GM12878 (cell line): ENCODE results near the gene ATL1. TPM values are rescaled to one million over a fixed set of nuclear protein-coding genes. Genes with fewer than 3 reads are reported as not detected.

Experiments used
- ATAC-seq: fragments of 200-7000 bp; cut with Tn5 transposase; 3 replicates; pipeline ENCODE4 v1.9.1; 2020; ENCODE audit warnings: mild to moderate bottlenecking, moderate library complexity
- BruUV-seq: library from RNA; stranded (reverse); fragments of 400-500 nt; replicated peaks from 2 replicates; lab custom pipeline; 2021; lab: Mats Ljungman, UMichigan
- CTCF ChIA-PET: fragments of 300-600 bp; sonication (Branson Sonifier 250); formaldehyde crosslinking; extraction: SDS; loops from one replicate; lab custom pipeline; 2021; ENCODE audit warnings: inconsistent platforms; lab: Yijun Ruan, JAX
- POLR2A ChIA-PET: fragments of 350-600 bp; formaldehyde crosslinking; extraction: SDS; loops from one replicate; lab custom pipeline; 2021; ENCODE audit warnings: inconsistent platforms; lab: Charles Lee
- RAD21 ChIA-PET: fragments of 300-600 bp; sonication (Branson Sonifier 250); formaldehyde crosslinking; loops from one replicate; lab custom pipeline; 2023; ENCODE audit warnings: antibody characterized with exemption; ENCODE audit not compliant: unreplicated experiment; lab: Charles Lee
- SMC1A ChIA-PET: fragments of 300-600 bp; sonication (Branson Sonifier 250); formaldehyde crosslinking; loops from one replicate; lab custom pipeline; 2023; ENCODE audit not compliant: unreplicated experiment, uncharacterized antibody; lab: Charles Lee
- DNase-seq: peaks from one replicate; pipeline ENCODE4 v3.0.0-alpha.2; 2011; ENCODE audit warnings: low read depth, low spot score
- FAIRE-seq: peaks from 3 replicates; lab custom pipeline; 2011; peaks lifted over from hg19 to GRCh38; lab: Jason Lieb, UNC
- H2AFZ ChIP-seq: 2 replicates; pipeline ENCODE4 v1.6.0; 2011; ENCODE audit warnings: low read depth, low read length, control low read depth; ENCODE audit not compliant: control insufficient read depth
- H3K27ac ChIP-seq: 2 replicates; pipeline ENCODE4 v1.5.1; 2011; ENCODE audit warnings: control low read depth; ENCODE audit not compliant: control insufficient read depth, insufficient read depth
- H3K27me3 ChIP-seq, 2 experiments: replicated peaks in 1 of 2; 2 replicates each; pipeline versions ENCODE4 v1.6.0 to v1.6.1; 2011; ENCODE audit warnings: low read length in 1 of 2; ENCODE audit not compliant: control insufficient read depth in 2 of 2, insufficient read depth in 2 of 2
- H3K36me3 ChIP-seq, 2 experiments: 2 replicates each; pipeline ENCODE4 v1.5.1; 2011; ENCODE audit warnings: low read length in 1 of 2; ENCODE audit not compliant: control insufficient read depth in 2 of 2, insufficient read depth in 2 of 2
- H3K4me1 ChIP-seq: 2 replicates; pipeline ENCODE4 v1.6.1; 2011; ENCODE audit warnings: mild to moderate bottlenecking, low read length, moderate library complexity, mixed read lengths; ENCODE audit not compliant: control insufficient read depth, insufficient read depth
- H3K4me2 ChIP-seq: 2 replicates; pipeline ENCODE4 v1.6.0; 2011; ENCODE audit warnings: control low read depth; ENCODE audit not compliant: control insufficient read depth, insufficient read depth
- H3K4me3 ChIP-seq: fragments of 200-600 bp; sonication (generic); 2 replicates; pipeline ENCODE4 v1.5.1; 2016
- H3K79me2 ChIP-seq: 2 replicates; pipeline ENCODE4 v1.6.0; 2011; ENCODE audit warnings: low read length; ENCODE audit not compliant: control insufficient read depth, insufficient read depth
- H3K9ac ChIP-seq: 2 replicates; pipeline ENCODE4 v1.8.0; 2011; ENCODE audit warnings: low read length, control low read depth, mixed read lengths; ENCODE audit not compliant: control insufficient read depth, insufficient read depth
- H3K9me3 ChIP-seq: replicated peaks from 3 replicates; pipeline ENCODE4 v1.5.1; 2011; ENCODE audit warnings: mild to moderate bottlenecking, low read length; ENCODE audit not compliant: control insufficient read depth, insufficient read depth
- H4K20me1 ChIP-seq: 2 replicates; pipeline ENCODE4 v1.6.0; 2011; ENCODE audit not compliant: control insufficient read depth, insufficient read depth
- CBX3 ChIP-seq: fragments of 200-600 bp; sonication (generic); IDR thresholded peaks from 2 replicates; pipeline ENCODE4 v1.6.1; 2016; ENCODE audit warnings: low read depth, borderline replicate concordance
- CEBPB ChIP-seq, 2 experiments: fragments of 150-350 bp in 1 of 2; IDR thresholded peaks; 2 replicates each; pipeline ENCODE4 v1.6.1; 2012 to 2014; ENCODE audit warnings: low read depth in 2 of 2, low read length in 2 of 2, borderline replicate concordance in 1 of 2, inconsistent platforms in 1 of 2
- HDAC2 ChIP-seq: fragments of 200-600 bp; sonication (generic); IDR thresholded peaks from 2 replicates; pipeline ENCODE4 v1.6.1; 2017
- NFXL1 ChIP-seq: fragments of 450-650 bp; IDR thresholded peaks from 2 replicates; pipeline ENCODE4 v1.6.1; 2017; ENCODE audit warnings: antibody characterized with exemption, mild to moderate bottlenecking, borderline replicate concordance
- PML ChIP-seq: IDR thresholded peaks from 2 replicates; pipeline ENCODE4 v1.6.1; 2012; ENCODE audit warnings: low read length, inconsistent platforms
- RAD21 ChIP-seq: IDR thresholded peaks from 2 replicates; pipeline ENCODE4 v1.6.1; 2011; ENCODE audit warnings: mild to moderate bottlenecking, low read depth, low read length, moderate library complexity; ENCODE audit not compliant: insufficient read depth
- RB1 ChIP-seq: fragments of 450-650 bp; formaldehyde crosslinking; IDR thresholded peaks from 2 replicates; pipeline ENCODE4 v1.6.1; 2017; ENCODE audit warnings: mild to moderate bottlenecking, borderline replicate concordance
- SMC3 ChIP-seq: IDR thresholded peaks from 2 replicates; pipeline ENCODE4 v1.6.1; 2011; ENCODE audit warnings: low read length, improper control_type of control experiment, borderline replicate concordance
- SP1 ChIP-seq: IDR thresholded peaks from one replicate; pipeline ENCODE4 v1.6.1; 2011; ENCODE audit warnings: low read depth, low read length
- TARDBP ChIP-seq: IDR thresholded peaks from 2 replicates; pipeline ENCODE4 v1.6.1; 2016; ENCODE audit warnings: borderline replicate concordance
- YBX1 ChIP-seq: fragments of 450-650 bp; IDR thresholded peaks from 2 replicates; pipeline ENCODE4 v1.6.1; 2016; ENCODE audit warnings: antibody characterized with exemption
- ZNF384 ChIP-seq: IDR thresholded peaks from 2 replicates; pipeline ENCODE4 v1.6.1; 2012; ENCODE audit warnings: low read depth, mild to moderate bottlenecking, low read length, improper control_type of control experiment, borderline replicate concordance
- WGBS: methylation state at CpG from one replicate; pipeline ENCODE4 v1.1.6; 2016; ENCODE audit warnings: low lambda C conversion rate; ENCODE audit not compliant: insufficient replicate concordance, insufficient coverage; ENCODE audit errors: missing lambda C conversion rate; 5-methylcytosine and 5-hydroxymethylcytosine counted together
- in situ Hi-C: fragments of 300-500 bp; cut with MboI; formaldehyde crosslinking; loops from 9 replicates; pipeline ENCODE4 v1.14.3; 2018; ENCODE audit warnings: mixed read lengths
- intact Hi-C: fragments of 100-400 bp; cut with micrococcal nuclease; formaldehyde crosslinking; loops from one replicate; pipeline ENCODE4 v1.14.2; 2022; ENCODE audit not compliant: unreplicated experiment
- polyA plus RNA-seq, 11 experiments: library from polyadenylated mRNA; depleted of rRNA in 4 of 11; unstranded in 6 of 11; stranded (reverse) in 5 of 11; fragments of >200 nt; fragmentation: Nextera tagmentation in 4 of 11; fragmentation: Illumina TruSeq in 1 of 11; extraction: Ambion mirVana in 4 of 11; extraction: Trizol in 1 of 11; gene quantifications; 1 replicate in 1 of 11; 2 replicates in 10 of 11; pipeline versions ENCODE4 v1.2.1 to v1.2.3, GENCODE V29; 2011 to 2016; ENCODE audit warnings: inconsistent platforms in 2 of 11, missing spikeins in 2 of 11, low read depth in 1 of 11
- total RNA-seq, 4 experiments: library from RNA; depleted of rRNA in 3 of 4; stranded (reverse); fragments of >200 nt in 3 of 4; fragmentation: Illumina TruSeq in 1 of 4; extraction: Trizol in 1 of 4; gene quantifications; 2 replicates each; pipeline versions ENCODE4 v1.2.1 to v1.2.3, GENCODE V29; 2013 to 2021
- TF ChIP-seq, protein P1 (sequence below): IDR thresholded peaks from 2 replicates; pipeline ENCODE4 v1.6.1; 2012; ENCODE audit warnings: improper control_type of control experiment, low read depth, low read length; ENCODE audit not compliant: insufficient replicate concordance
- TF ChIP-seq, protein P2 (sequence below): fragments of 450-650 bp; IDR thresholded peaks from 2 replicates; pipeline ENCODE4 v1.6.1; 2016; ENCODE audit warnings: mild to moderate bottlenecking

The ATL1 gene
- total and polyA plus RNA-seq, 10 of the 15 experiments (the other 5 are each of a cell fraction or from before 2014, with no cell fraction given): 0.11 to 1.2 (median 0.58) TPM; not detected in 1

DNA sequence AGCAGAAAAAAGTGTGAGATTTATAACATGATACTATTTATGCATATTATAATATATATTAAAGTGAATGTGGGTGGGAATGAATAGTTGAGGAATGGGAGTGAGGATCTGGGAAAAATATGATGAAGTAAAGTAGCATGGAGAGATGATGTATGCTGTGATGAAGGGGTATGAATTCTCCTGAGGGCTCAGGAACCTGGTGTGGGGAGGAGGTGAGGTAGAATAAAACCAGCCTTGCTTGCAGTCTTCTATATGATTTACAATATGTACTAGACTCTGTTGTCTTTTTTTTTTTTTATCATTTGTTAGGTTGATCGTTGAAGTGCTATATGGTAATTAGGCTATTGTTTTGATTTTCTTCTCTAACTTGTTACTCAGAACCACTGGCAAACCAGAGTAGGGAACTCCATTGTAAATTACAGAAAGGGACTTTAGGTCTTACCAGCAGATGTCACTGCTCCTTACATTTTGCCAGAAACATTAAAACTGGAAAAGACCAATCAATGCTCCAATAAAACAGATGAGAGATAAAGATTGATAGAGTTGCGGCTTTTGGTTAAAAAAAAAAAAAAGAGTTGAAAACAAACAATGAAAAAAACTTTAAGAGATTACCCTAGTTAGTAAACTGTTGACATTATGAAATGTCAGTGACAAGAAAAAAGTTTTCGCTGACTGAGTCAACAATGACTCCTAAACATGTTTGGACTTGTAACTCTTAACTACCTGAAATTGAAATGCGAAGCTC, 39.9 kb downstream of the ATL1 start:
- DNase-seq (no peak), FAIRE-seq (peak; percentile 65), ATAC-seq (peak; percentile 76)
- intact Hi-C loops (loop anchor here (1.0 to 2.0 kb wide), 3 partner anchors 114 to 261 kb away; no protein-coding TSS in a partner anchor), in situ Hi-C loops (loop anchor here (5.0 to 25.0 kb wide), 2 partner anchors 172 to 262 kb away; partner anchors contain the start of gene ABHD12B)
- no peak overlapping the region for H2AFZ ChIP-seq
- ChIA-PET POLR2A (interaction anchor here (1.5 kb wide), 1 partner anchor 259 kb away, joined by 5 read pairs; no protein-coding TSS in a partner anchor), RAD21 (interaction anchor here (0.6 to 2.9 kb wide), 19 partner anchors 17 to 303 kb away, joined by 3 to 62 read pairs (median 7); no protein-coding TSS in a partner anchor), CTCF (interaction anchor here (0.6 to 3.1 kb wide), 35 partner anchors 8 to 334 kb away, joined by 3 to 120 read pairs (median 5); no protein-coding TSS in a partner anchor), SMC1A (interaction anchor here (0.6 to 3.1 kb wide), 26 partner anchors 8 to 1043 kb away, joined by 3 to 53 read pairs (median 4); no protein-coding TSS in a partner anchor)
- no peaks in the 10 kb centered on the region for H3K4me1 ChIP-seq
- H3K9me3 ChIP-seq: no peaks in the 10 kb centered on the region
- no TSS peak for BruUV-seq
- WGBS: 37% methylated on average over 3 of the region's 4 CpGs
- no peak overlapping the region for H3K4me2 ChIP-seq
- no peak overlapping the region for H3K4me3 ChIP-seq
- H4K20me1 ChIP-seq: no peaks in the 10 kb centered on the region
- H3K9ac ChIP-seq: no peak overlapping the region
- H3K27me3 ChIP-seq: no peaks in the 10 kb centered on the region
- H3K27ac ChIP-seq: no peak overlapping the region
- no peaks in the 10 kb centered on the region for H3K79me2 ChIP-seq
- H3K36me3 ChIP-seq: no peaks in the 10 kb centered on the region
- TF ChIP-seq, protein P1, sequence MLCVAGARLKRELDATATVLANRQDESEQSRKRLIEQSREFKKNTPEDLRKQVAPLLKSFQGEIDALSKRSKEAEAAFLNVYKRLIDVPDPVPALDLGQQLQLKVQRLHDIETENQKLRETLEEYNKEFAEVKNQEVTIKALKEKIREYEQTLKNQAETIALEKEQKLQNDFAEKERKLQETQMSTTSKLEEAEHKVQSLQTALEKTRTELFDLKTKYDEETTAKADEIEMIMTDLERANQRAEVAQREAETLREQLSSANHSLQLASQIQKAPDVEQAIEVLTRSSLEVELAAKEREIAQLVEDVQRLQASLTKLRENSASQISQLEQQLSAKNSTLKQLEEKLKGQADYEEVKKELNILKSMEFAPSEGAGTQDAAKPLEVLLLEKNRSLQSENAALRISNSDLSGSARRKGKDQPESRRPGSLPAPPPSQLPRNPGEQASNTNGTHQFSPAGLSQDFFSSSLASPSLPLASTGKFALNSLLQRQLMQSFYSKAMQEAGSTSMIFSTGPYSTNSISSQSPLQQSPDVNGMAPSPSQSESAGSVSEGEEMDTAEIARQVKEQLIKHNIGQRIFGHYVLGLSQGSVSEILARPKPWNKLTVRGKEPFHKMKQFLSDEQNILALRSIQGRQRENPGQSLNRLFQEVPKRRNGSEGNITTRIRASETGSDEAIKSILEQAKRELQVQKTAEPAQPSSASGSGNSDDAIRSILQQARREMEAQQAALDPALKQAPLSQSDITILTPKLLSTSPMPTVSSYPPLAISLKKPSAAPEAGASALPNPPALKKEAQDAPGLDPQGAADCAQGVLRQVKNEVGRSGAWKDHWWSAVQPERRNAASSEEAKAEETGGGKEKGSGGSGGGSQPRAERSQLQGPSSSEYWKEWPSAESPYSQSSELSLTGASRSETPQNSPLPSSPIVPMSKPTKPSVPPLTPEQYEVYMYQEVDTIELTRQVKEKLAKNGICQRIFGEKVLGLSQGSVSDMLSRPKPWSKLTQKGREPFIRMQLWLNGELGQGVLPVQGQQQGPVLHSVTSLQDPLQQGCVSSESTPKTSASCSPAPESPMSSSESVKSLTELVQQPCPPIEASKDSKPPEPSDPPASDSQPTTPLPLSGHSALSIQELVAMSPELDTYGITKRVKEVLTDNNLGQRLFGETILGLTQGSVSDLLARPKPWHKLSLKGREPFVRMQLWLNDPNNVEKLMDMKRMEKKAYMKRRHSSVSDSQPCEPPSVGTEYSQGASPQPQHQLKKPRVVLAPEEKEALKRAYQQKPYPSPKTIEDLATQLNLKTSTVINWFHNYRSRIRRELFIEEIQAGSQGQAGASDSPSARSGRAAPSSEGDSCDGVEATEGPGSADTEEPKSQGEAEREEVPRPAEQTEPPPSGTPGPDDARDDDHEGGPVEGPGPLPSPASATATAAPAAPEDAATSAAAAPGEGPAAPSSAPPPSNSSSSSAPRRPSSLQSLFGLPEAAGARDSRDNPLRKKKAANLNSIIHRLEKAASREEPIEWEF: peak; percentile 63
- TF ChIP-seq TARDBP: no peak
- TF ChIP-seq NFXL1: no peak
- TF ChIP-seq YBX1: no peak
- 0 out of 2 replicates have a peak, but pooled peaks have one; percentile 4 for TF ChIP-seq ZNF384
- no peak; the same call in 1 of the 2 replicates for TF ChIP-seq RB1
- peak; percentile 79 for TF ChIP-seq RAD21
- TF ChIP-seq CEBPB (IDR thresholded peaks at IDR 0.05; ENCODE audit: borderline replicate concordance in 1 of 2, low read depth in 2 of 2, low read length in 2 of 2): no peak
- TF ChIP-seq PML: no peak
- peak; percentile 80 for TF ChIP-seq SMC3
- TF ChIP-seq HDAC2: no peak
- TF ChIP-seq CBX3: no peak
- TF ChIP-seq, protein P2, sequence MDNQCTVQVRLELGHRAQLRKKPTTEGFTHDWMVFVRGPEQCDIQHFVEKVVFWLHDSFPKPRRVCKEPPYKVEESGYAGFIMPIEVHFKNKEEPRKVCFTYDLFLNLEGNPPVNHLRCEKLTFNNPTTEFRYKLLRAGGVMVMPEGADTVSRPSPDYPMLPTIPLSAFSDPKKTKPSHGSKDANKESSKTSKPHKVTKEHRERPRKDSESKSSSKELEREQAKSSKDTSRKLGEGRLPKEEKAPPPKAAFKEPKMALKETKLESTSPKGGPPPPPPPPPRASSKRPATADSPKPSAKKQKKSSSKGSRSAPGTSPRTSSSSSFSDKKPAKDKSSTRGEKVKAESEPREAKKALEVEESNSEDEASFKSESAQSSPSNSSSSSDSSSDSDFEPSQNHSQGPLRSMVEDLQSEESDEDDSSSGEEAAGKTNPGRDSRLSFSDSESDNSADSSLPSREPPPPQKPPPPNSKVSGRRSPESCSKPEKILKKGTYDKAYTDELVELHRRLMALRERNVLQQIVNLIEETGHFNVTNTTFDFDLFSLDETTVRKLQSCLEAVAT: 0 out of 2 replicates have a peak, but pooled peaks have one; percentile 35
- TF ChIP-seq SP1: no peak
